GM23338 (cell line): ENCODE measurements around the gene ING2. TPM values are rescaled to one million over a fixed set of nuclear protein-coding genes. Genes with fewer than 3 reads are reported as not detected.

Experiments
- ATAC-seq: fragments of 200-7000 bp; cut with Tn5 transposase; 3 replicates; pipeline ENCODE4 v1.9.1; 2020
- DNase-seq: peaks from one replicate; pipeline ENCODE4 v3.0.0-alpha.2; 2015; ENCODE audit warnings: low spot score
- H2AFZ ChIP-seq: fragments of 200-600 bp; sonication (generic); 2 replicates; pipeline ENCODE4 v1.8.0; 2016; ENCODE audit warnings: antibody characterized with exemption, mild to moderate bottlenecking, moderate library complexity
- H3F3A ChIP-seq: fragments of 200-600 bp; sonication (generic); replicated peaks from 2 replicates; pipeline ENCODE4 v1.8.0; 2017; ENCODE audit warnings: antibody characterized with exemption, mixed run types, low read depth
- H3K27ac ChIP-seq: fragments of 200-600 bp; sonication (generic); 2 replicates; pipeline ENCODE4 v1.6.1; 2016; ENCODE audit warnings: low read depth
- H3K27me3 ChIP-seq: fragments of 200-600 bp; sonication (generic); 2 replicates; pipeline ENCODE4 v1.8.0; 2016; ENCODE audit warnings: mild to moderate bottlenecking, mixed run types, moderate library complexity; ENCODE audit not compliant: insufficient read depth
- H3K36me3 ChIP-seq: fragments of 200-600 bp; sonication (generic); 2 replicates; pipeline ENCODE4 v1.8.0; 2016; ENCODE audit warnings: mild to moderate bottlenecking; ENCODE audit not compliant: insufficient read depth
- H3K4me1 ChIP-seq: fragments of 200-600 bp; sonication (generic); 2 replicates; pipeline ENCODE4 v1.8.0; 2016; ENCODE audit warnings: mild to moderate bottlenecking, moderate library complexity; ENCODE audit not compliant: insufficient read depth
- H3K4me2 ChIP-seq: fragments of 200-600 bp; sonication (generic); 2 replicates; pipeline ENCODE4 v1.7.1; 2017; ENCODE audit warnings: mixed run types
- H3K4me3 ChIP-seq: fragments of 200-600 bp; sonication (generic); 2 replicates; pipeline ENCODE4 v1.6.1; 2016; ENCODE audit warnings: mixed run types
- H3K79me2 ChIP-seq: fragments of 200-600 bp; sonication (generic); replicated peaks from 2 replicates; pipeline ENCODE4 v1.8.0; 2017; ENCODE audit warnings: mild to moderate bottlenecking; ENCODE audit not compliant: insufficient read depth
- H3K9me2 ChIP-seq: fragments of 200-600 bp; sonication (generic); 2 replicates; pipeline ENCODE4 v1.8.0; 2017; ENCODE audit not compliant: insufficient read depth
- H4K20me1 ChIP-seq: fragments of 200-600 bp; sonication (generic); replicated peaks from 2 replicates; pipeline ENCODE4 v1.8.0; 2017; ENCODE audit warnings: mild to moderate bottlenecking; ENCODE audit not compliant: insufficient read depth
- H3K27ac Mint-ChIP-seq: 2 replicates; pipeline ENCODE4 v1.8.0; 2020; ENCODE audit warnings: inconsistent platforms, mild to moderate bottlenecking, moderate library complexity, mixed read lengths
- H3K27me3 Mint-ChIP-seq: 3 replicates; pipeline ENCODE4 v1.8.0; 2022; ENCODE audit warnings: low read depth, mild to moderate bottlenecking, moderate library complexity, mixed read lengths, inconsistent platforms; ENCODE audit not compliant: insufficient read depth, poor library complexity
- H3K36me3 Mint-ChIP-seq: 3 replicates; pipeline ENCODE4 v1.8.0; 2021; ENCODE audit warnings: low read depth, mild to moderate bottlenecking, inconsistent platforms, moderate library complexity, mixed read lengths
- H3K4me1 Mint-ChIP-seq: 3 replicates; pipeline ENCODE4 v1.8.0; 2020; ENCODE audit warnings: mild to moderate bottlenecking, inconsistent platforms, mixed read lengths
- H3K4me3 Mint-ChIP-seq: 3 replicates; pipeline ENCODE4 v1.8.0; 2021; ENCODE audit warnings: moderate library complexity, mild to moderate bottlenecking, inconsistent platforms, mixed read lengths
- H3K9me3 Mint-ChIP-seq: 3 replicates; pipeline ENCODE4 v1.8.0; 2020; ENCODE audit warnings: moderate library complexity, mild to moderate bottlenecking, inconsistent platforms, mixed read lengths
- CREB1 ChIP-seq: fragments of 250-450 bp; sonication (Bioruptor Pico); IDR thresholded peaks from 2 replicates; pipeline ENCODE4 v1.5.0; 2020; ENCODE audit warnings: low read depth, mild to moderate bottlenecking, moderate library complexity
- ETS1 ChIP-seq: IDR thresholded peaks from 2 replicates; pipeline ENCODE4 v1.6.1; 2016; ENCODE audit warnings: antibody characterized with exemption
- EZH2 ChIP-seq: fragments of 200-600 bp; sonication (generic); IDR thresholded peaks from one replicate; pipeline ENCODE4 v1.8.0; 2017; ENCODE audit warnings: antibody characterized with exemption, mild to moderate bottlenecking, low read depth; ENCODE audit not compliant: unreplicated experiment
- NANOG ChIP-seq: IDR thresholded peaks from 2 replicates; pipeline ENCODE4 v1.6.1; 2016; ENCODE audit warnings: antibody characterized with exemption, borderline replicate concordance
- STAT1 ChIP-seq: IDR thresholded peaks from one replicate; pipeline ENCODE4 v1.6.1; 2016; ENCODE audit warnings: antibody characterized with exemption; ENCODE audit not compliant: unreplicated experiment
- ZNF114 ChIP-seq: fragments of 250-450 bp; sonication (Bioruptor Pico); IDR thresholded peaks from 2 replicates; pipeline ENCODE4 v1.5.0; 2020; ENCODE audit warnings: mild to moderate bottlenecking, moderate library complexity
- ZNF331 ChIP-seq: fragments of 250-450 bp; sonication (Bioruptor Pico); IDR thresholded peaks from 2 replicates; pipeline ENCODE4 v1.5.0; 2020; ENCODE audit warnings: low read depth, mild to moderate bottlenecking, moderate library complexity
- polyA plus RNA-seq: library from polyadenylated mRNA; unstranded; fragments of >200 nt; fragmentation: Nextera tagmentation; extraction: Ambion mirVana; gene quantifications from 2 replicates; pipeline ENCODE4 v1.2.1, GENCODE V29; 2016
- total RNA-seq: library from RNA; depleted of rRNA; stranded (reverse); fragments of >200 nt; shearing (Covaris generic); gene quantifications from 2 replicates; pipeline ENCODE4 v1.2.3, GENCODE V29; 2014
- TF ChIP-seq, protein P1 (sequence below): fragments of 250-450 bp; sonication (Bioruptor Pico); IDR thresholded peaks from 2 replicates; pipeline ENCODE4 v1.5.0; 2020; ENCODE audit warnings: mild to moderate bottlenecking, moderate library complexity
- TF ChIP-seq, protein P2 (sequence below): IDR thresholded peaks from one replicate; pipeline ENCODE4 v1.6.1; 2018; ENCODE audit warnings: antibody characterized with exemption; ENCODE audit not compliant: unreplicated experiment

The ING2 gene
- total and polyA plus RNA-seq, 2 experiments from 2014 or later = 21.5 to 34.2 TPM

- TF ChIP-seq, protein P1, sequence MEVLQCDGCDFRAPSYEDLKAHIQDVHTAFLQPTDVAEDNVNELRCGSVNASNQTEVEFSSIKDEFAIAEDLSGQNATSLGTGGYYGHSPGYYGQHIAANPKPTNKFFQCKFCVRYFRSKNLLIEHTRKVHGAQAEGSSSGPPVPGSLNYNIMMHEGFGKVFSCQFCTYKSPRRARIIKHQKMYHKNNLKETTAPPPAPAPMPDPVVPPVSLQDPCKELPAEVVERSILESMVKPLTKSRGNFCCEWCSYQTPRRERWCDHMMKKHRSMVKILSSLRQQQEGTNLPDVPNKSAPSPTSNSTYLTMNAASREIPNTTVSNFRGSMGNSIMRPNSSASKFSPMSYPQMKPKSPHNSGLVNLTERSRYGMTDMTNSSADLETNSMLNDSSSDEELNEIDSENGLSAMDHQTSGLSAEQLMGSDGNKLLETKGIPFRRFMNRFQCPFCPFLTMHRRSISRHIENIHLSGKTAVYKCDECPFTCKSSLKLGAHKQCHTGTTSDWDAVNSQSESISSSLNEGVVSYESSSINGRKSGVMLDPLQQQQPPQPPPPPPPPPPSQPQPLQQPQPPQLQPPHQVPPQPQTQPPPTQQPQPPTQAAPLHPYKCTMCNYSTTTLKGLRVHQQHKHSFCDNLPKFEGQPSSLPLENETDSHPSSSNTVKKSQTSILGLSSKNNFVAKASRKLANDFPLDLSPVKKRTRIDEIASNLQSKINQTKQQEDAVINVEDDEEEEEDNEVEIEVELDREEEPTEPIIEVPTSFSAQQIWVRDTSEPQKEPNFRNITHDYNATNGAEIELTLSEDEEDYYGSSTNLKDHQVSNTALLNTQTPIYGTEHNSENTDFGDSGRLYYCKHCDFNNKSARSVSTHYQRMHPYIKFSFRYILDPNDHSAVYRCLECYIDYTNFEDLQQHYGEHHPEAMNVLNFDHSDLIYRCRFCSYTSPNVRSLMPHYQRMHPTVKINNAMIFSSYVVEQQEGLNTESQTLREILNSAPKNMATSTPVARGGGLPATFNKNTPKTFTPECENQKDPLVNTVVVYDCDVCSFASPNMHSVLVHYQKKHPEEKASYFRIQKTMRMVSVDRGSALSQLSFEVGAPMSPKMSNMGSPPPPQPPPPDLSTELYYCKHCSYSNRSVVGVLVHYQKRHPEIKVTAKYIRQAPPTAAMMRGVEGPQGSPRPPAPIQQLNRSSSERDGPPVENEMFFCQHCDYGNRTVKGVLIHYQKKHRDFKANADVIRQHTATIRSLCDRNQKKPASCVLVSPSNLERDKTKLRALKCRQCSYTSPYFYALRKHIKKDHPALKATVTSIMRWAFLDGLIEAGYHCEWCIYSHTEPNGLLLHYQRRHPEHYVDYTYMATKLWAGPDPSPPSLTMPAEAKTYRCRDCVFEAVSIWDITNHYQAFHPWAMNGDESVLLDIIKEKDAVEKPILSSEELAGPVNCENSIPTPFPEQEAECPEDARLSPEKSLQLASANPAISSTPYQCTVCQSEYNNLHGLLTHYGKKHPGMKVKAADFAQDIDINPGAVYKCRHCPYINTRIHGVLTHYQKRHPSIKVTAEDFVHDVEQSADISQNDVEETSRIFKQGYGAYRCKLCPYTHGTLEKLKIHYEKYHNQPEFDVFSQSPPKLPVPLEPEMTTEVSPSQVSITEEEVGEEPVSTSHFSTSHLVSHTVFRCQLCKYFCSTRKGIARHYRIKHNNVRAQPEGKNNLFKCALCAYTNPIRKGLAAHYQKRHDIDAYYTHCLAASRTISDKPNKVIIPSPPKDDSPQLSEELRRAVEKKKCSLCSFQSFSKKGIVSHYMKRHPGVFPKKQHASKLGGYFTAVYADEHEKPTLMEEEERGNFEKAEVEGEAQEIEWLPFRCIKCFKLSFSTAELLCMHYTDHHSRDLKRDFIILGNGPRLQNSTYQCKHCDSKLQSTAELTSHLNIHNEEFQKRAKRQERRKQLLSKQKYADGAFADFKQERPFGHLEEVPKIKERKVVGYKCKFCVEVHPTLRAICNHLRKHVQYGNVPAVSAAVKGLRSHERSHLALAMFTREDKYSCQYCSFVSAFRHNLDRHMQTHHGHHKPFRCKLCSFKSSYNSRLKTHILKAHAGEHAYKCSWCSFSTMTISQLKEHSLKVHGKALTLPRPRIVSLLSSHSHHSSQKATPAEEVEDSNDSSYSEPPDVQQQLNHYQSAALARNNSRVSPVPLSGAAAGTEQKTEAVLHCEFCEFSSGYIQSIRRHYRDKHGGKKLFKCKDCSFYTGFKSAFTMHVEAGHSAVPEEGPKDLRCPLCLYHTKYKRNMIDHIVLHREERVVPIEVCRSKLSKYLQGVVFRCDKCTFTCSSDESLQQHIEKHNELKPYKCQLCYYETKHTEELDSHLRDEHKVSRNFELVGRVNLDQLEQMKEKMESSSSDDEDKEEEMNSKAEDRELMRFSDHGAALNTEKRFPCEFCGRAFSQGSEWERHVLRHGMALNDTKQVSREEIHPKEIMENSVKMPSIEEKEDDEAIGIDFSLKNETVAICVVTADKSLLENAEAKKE (CRISPR knock-in tag) = no peak
- no peak for TF ChIP-seq ZNF331 (CRISPR knock-in tag)
- TF ChIP-seq EZH2 = no peak
- no peak for TF ChIP-seq STAT1
- TF ChIP-seq NANOG = no peak
- TF ChIP-seq, protein P2, sequence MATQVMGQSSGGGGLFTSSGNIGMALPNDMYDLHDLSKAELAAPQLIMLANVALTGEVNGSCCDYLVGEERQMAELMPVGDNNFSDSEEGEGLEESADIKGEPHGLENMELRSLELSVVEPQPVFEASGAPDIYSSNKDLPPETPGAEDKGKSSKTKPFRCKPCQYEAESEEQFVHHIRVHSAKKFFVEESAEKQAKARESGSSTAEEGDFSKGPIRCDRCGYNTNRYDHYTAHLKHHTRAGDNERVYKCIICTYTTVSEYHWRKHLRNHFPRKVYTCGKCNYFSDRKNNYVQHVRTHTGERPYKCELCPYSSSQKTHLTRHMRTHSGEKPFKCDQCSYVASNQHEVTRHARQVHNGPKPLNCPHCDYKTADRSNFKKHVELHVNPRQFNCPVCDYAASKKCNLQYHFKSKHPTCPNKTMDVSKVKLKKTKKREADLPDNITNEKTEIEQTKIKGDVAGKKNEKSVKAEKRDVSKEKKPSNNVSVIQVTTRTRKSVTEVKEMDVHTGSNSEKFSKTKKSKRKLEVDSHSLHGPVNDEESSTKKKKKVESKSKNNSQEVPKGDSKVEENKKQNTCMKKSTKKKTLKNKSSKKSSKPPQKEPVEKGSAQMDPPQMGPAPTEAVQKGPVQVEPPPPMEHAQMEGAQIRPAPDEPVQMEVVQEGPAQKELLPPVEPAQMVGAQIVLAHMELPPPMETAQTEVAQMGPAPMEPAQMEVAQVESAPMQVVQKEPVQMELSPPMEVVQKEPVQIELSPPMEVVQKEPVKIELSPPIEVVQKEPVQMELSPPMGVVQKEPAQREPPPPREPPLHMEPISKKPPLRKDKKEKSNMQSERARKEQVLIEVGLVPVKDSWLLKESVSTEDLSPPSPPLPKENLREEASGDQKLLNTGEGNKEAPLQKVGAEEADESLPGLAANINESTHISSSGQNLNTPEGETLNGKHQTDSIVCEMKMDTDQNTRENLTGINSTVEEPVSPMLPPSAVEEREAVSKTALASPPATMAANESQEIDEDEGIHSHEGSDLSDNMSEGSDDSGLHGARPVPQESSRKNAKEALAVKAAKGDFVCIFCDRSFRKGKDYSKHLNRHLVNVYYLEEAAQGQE = no peak
Measured at GRCh38 chr4:183517781-183518180, 12.9 kb downstream of the ING2 start (continued).

DNA sequence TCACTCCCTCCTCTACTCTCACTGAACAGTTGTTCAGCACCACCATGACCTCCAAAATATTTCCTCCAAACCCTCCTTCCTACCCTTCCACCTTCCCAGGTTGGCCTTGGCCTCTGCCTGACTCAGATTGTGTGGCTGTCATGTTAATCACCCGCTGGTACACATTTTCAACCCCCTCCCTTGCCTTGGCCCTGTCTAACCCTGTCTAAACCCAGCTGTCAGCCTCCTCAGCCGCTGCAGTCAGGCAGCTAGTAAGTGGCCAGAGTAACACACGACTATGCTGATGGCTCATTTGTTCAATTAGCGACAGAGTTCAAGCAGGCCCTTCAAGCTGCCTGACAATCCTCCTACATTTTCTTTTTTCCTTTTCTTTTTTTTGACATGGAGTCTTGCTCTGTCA, 18.0 kb downstream of the ING2 start:
- peak overlapping the region; percentile 38; the same call in 1 of the 2 replicates for H2AFZ ChIP-seq
- H3K4me3 ChIP-seq = no peak overlapping the region
- no peaks in the 10 kb centered on the region for H3K79me2 ChIP-seq
- no peaks in the 10 kb centered on the region for H3K4me1 ChIP-seq
- H3K4me3 Mint-ChIP-seq = no peak overlapping the region
- no peaks in the 10 kb centered on the region for H3K36me3 ChIP-seq
- H3K4me1 Mint-ChIP-seq = peaks cover 14% of the 10 kb centered on the region; the same call in 2 of the 3 replicates
- no peak overlapping the region for H3K4me2 ChIP-seq
- H3K27me3 Mint-ChIP-seq = peaks cover 10% of the 10 kb centered on the region
- H4K20me1 ChIP-seq = no peaks in the 10 kb centered on the region
- no peaks in the 10 kb centered on the region; the same call in 2 of the 3 replicates for H3K9me3 Mint-ChIP-seq
- peak overlapping the region; percentile 14; the same call in 1 of the 2 replicates for H3K27ac Mint-ChIP-seq
- H3K9me2 ChIP-seq = no peaks in the 10 kb centered on the region
- H3F3A ChIP-seq = no peaks in the 10 kb centered on the region
- no peak overlapping the region for H3K27ac ChIP-seq
- H3K27me3 ChIP-seq = no peaks in the 10 kb centered on the region
- no peaks in the 10 kb centered on the region for H3K36me3 Mint-ChIP-seq
- no peak for ATAC-seq
- no peak for DNase-seq
- TF ChIP-seq ZNF114 = no peak
- TF ChIP-seq, protein P2 = no peak
- TF ChIP-seq ETS1 = no peak
- TF ChIP-seq EZH2 = no peak
- TF ChIP-seq CREB1 (CRISPR knock-in tag) = no peak
